Sigmoid colon (tissue), 3 donors: ENCODE measurements around the gene BRINP3.

Experiments used
- POLR2A ChIP-seq, 2 donors: fragments of 450-650 bp; IDR thresholded peaks; one replicate each; pipeline ENCODE4 v1.6.1; 2016; ENCODE audit warnings: antibody characterized with exemption in 2 of 2, mild to moderate bottlenecking in 2 of 2, moderate library complexity in 2 of 2
- TF ChIP-seq, protein P1 (sequence below), 4 experiments: fragments of 450-650 bp in 3 of 4; fragments of 200-600 bp in 1 of 4; IDR thresholded peaks; one replicate each; pipeline ENCODE4 v1.5.1; 2016 to 2019; ENCODE audit warnings: antibody characterized with exemption in 4 of 4, mild to moderate bottlenecking in 3 of 4, moderate library complexity in 2 of 4

DNA sequence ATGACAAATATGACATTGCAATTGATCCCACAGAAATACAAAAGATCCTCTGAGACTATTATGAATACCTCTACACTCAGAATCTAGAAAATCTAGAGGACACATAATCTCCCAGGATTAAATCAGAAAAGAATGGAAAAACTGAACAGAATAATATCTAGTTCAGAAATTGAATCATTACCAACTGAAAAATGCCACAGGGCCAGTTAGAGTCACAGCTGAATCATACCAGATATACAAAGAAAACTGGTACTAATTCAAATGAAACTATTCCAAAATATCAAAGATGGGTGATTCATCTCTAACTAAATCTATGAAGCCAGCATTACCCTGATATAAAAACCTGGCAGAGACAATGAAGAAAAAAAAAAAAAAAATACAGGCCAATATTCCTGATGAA is 149.3 kb downstream of the BRINP3 start:
- TF ChIP-seq, protein P1, sequence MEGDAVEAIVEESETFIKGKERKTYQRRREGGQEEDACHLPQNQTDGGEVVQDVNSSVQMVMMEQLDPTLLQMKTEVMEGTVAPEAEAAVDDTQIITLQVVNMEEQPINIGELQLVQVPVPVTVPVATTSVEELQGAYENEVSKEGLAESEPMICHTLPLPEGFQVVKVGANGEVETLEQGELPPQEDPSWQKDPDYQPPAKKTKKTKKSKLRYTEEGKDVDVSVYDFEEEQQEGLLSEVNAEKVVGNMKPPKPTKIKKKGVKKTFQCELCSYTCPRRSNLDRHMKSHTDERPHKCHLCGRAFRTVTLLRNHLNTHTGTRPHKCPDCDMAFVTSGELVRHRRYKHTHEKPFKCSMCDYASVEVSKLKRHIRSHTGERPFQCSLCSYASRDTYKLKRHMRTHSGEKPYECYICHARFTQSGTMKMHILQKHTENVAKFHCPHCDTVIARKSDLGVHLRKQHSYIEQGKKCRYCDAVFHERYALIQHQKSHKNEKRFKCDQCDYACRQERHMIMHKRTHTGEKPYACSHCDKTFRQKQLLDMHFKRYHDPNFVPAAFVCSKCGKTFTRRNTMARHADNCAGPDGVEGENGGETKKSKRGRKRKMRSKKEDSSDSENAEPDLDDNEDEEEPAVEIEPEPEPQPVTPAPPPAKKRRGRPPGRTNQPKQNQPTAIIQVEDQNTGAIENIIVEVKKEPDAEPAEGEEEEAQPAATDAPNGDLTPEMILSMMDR (IDR thresholded peaks at IDR 0.05) = no peak
- TF ChIP-seq POLR2A (IDR thresholded peaks at IDR 0.05) = no peak
